Measurements from ENCODE around the gene DYRK2. TPM values are rescaled to one million over a fixed set of nuclear protein-coding genes. Genes with fewer than 3 reads are reported as not detected.

DYRK2 gene
- polyA plus RNA-seq (2013, experiment 1 of 2): 17.7 TPM
- polyA plus RNA-seq (2013, experiment 2 of 2): 18.5 TPM

DNA sequence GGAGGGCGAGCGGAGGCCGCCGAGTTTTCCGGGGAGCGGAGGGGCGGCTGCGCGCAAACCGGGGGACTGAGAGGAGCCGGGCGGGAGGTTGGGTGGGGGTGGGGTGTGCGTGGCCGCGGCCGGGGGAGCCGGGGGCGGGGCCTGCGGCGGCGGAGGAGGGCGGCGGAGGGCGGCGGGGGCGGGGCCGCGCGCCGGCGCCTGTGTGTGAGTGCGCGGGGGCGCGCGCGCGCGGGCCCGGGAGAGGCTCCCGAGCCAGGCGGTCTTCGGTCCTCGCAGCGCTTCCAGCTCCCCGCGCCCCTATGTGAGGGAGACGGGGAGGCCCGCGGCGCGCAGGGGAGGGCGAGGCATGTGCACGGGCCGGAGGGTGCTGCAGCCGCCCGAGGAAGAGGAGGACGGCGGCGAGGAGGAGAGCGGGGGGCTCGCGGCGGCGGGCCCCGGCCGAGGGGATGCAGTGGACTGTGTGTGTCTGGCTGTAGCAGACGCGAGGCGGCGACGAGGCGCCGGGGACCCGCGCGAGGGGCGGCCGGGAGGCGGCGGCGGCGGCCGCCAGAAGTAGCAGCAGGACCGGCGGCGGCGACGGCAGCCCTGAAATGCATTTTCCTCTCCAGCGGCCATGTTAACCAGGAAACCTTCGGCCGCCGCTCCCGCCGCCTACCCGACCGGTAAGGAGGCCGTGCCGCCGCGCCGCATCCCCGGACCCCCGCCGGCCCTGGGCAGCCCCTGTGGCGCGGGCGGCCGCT lies at the start of gene DYRK2:
DYRK2 (plus strand) TSS at position 225 of the 740 bp plus-strand sequence; CDS start at position 614, 389 bp downstream.
- Histone ChIP-seq H3K4me1 (ENCODE audit: control insufficient read depth, low read depth, low read length) (no peaks in the 10 kb centered on the region), H3K4me2 (ENCODE audit: low read length) (peak within 1 kb of the TSS; percentile 79), H3K4ac (ENCODE audit: low read depth, low read length) (peak within 1 kb of the TSS; percentile 97), H3K36me3 (ENCODE audit: control insufficient read depth, insufficient read depth, low read length) (no peaks in the 10 kb centered on the region), H4K8ac (ENCODE audit: low read depth, low read length) (peak within 1 kb of the TSS; percentile 91), H3K79me2 (ENCODE audit: control insufficient read depth, insufficient read depth, low read length) (peaks cover 41% of the 10 kb centered on the region), H3K27me3 (ENCODE audit: insufficient read depth, low read length, poor library complexity) (no peaks in the 10 kb centered on the region), H3K23ac (ENCODE audit: low read length) (peak within 1 kb of the TSS; percentile 83), H3K4me3 (ENCODE audit: low read length) (peak within 1 kb of the TSS; percentile 89), H3K27ac (ENCODE audit: low read depth, low read length) (peak within 1 kb of the TSS; percentile 81), H3K9ac (ENCODE audit: low read length) (peak within 1 kb of the TSS; percentile 97), H2BK120ac (ENCODE audit: low read depth, low read length) (peak within 1 kb of the TSS; percentile 52), H2BK15ac (replicated peaks; ENCODE audit: low read depth) (no peak within 1 kb of the TSS), H2AK5ac (ENCODE audit: low read length) (no peak within 1 kb of the TSS), H3K18ac (ENCODE audit: low read length) (peak within 1 kb of the TSS; percentile 65), H4K5ac (ENCODE audit: low read length) (no peak within 1 kb of the TSS), H2BK5ac (ENCODE audit: low read length) (peak within 1 kb of the TSS; percentile 87), H3K56ac (ENCODE audit: low read length) (peak within 1 kb of the TSS; percentile 97), H3K79me1 (ENCODE audit: low read length) (peaks cover 2% of the 10 kb centered on the region)
- WGBS (ENCODE audit: extremely low coverage, insufficient coverage, low lambda C conversion rate): no CpG with 5 or more reads among the region's 109 CpGs
- DNase-seq: peak; percentile 84

GRCh38 chr12:67599691-67600090 lies 48.9 kb upstream of the DYRK2 start:
- H3K79me1 ChIP-seq (ENCODE audit: low read length): no peaks in the 10 kb centered on the region
- no peaks in the 10 kb centered on the region for H3K4me1 ChIP-seq (ENCODE audit: control insufficient read depth, low read depth, low read length)
- no peaks in the 10 kb centered on the region for H3K79me2 ChIP-seq (ENCODE audit: control insufficient read depth, insufficient read depth, low read length)
- H2BK15ac ChIP-seq (replicated peaks; ENCODE audit: low read depth): no peak overlapping the region
- H2BK120ac ChIP-seq (ENCODE audit: low read depth, low read length): no peak overlapping the region
- H3K23ac ChIP-seq (ENCODE audit: low read length): no peak overlapping the region
- H4K5ac ChIP-seq (ENCODE audit: low read length): no peak overlapping the region
- no peaks in the 10 kb centered on the region for H3K36me3 ChIP-seq (ENCODE audit: control insufficient read depth, insufficient read depth, low read length)
- H4K8ac ChIP-seq (ENCODE audit: low read depth, low read length): no peak overlapping the region
- H3K4ac ChIP-seq (ENCODE audit: low read depth, low read length): no peak overlapping the region
- H3K4me2 ChIP-seq (ENCODE audit: low read length): no peak overlapping the region
- H3K18ac ChIP-seq (ENCODE audit: low read length): no peak overlapping the region
- WGBS (ENCODE audit: extremely low coverage, insufficient coverage, low lambda C conversion rate): no CpG with 5 or more reads among the region's 6 CpGs
- no peak overlapping the region for H3K56ac ChIP-seq (ENCODE audit: low read length)
- H3K9ac ChIP-seq (ENCODE audit: low read length): no peak overlapping the region
- H3K27ac ChIP-seq (ENCODE audit: low read depth, low read length): no peak overlapping the region
- no peak overlapping the region for H2AK5ac ChIP-seq (ENCODE audit: low read length)
- no peak overlapping the region for H2BK5ac ChIP-seq (ENCODE audit: low read length)
- DNase-seq: no peak
- H3K27me3 ChIP-seq (ENCODE audit: insufficient read depth, low read length, poor library complexity): no peaks in the 10 kb centered on the region
- no peak overlapping the region for H3K4me3 ChIP-seq (ENCODE audit: low read length)

DNA sequence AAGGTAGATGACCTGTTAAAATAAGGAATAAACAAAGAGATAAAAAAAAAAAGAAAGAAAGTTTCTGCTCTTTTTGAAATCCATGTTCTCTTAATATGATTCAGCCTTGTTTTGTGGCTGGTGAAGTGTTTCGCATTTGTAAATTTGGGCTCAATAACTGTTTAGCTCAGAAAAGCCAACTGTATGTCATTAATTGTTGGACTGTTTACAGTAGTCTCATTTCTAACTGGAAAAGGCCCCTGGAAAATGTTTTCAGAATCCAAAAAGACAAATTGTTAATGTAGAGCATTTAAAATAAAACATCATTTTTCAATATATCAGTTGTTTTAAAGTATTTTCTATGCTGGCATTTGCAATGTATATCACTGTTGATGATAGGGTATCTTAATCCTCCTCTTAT lies 47.4 kb upstream of the DYRK2 start:
- no peak overlapping the region for H4K8ac ChIP-seq (ENCODE audit: low read depth, low read length)
- no peak overlapping the region for H3K23ac ChIP-seq (ENCODE audit: low read length)
- no peaks in the 10 kb centered on the region for H3K4me1 ChIP-seq (ENCODE audit: control insufficient read depth, low read depth, low read length)
- no peak overlapping the region for H3K9ac ChIP-seq (ENCODE audit: low read length)
- H3K4ac ChIP-seq (ENCODE audit: low read depth, low read length): no peak overlapping the region
- H3K79me2 ChIP-seq (ENCODE audit: control insufficient read depth, insufficient read depth, low read length): no peaks in the 10 kb centered on the region
- H2BK5ac ChIP-seq (ENCODE audit: low read length): no peak overlapping the region
- no peak for DNase-seq
- no peak overlapping the region for H3K4me3 ChIP-seq (ENCODE audit: low read length)
- H2BK120ac ChIP-seq (ENCODE audit: low read depth, low read length): no peak overlapping the region
- no peaks in the 10 kb centered on the region for H3K27me3 ChIP-seq (ENCODE audit: insufficient read depth, low read length, poor library complexity)
- no peaks in the 10 kb centered on the region for H3K36me3 ChIP-seq (ENCODE audit: control insufficient read depth, insufficient read depth, low read length)
- H3K56ac ChIP-seq (ENCODE audit: low read length): no peak overlapping the region
- no peak overlapping the region for H3K27ac ChIP-seq (ENCODE audit: low read depth, low read length)
- WGBS (ENCODE audit: extremely low coverage, insufficient coverage, low lambda C conversion rate): no CpG with 5 or more reads among the region's 1 CpG
- no peaks in the 10 kb centered on the region for H3K79me1 ChIP-seq (ENCODE audit: low read length)
- H3K4me2 ChIP-seq (ENCODE audit: low read length): no peak overlapping the region
- H4K5ac ChIP-seq (ENCODE audit: low read length): no peak overlapping the region
- H2AK5ac ChIP-seq (ENCODE audit: low read length): no peak overlapping the region
- H2BK15ac ChIP-seq (replicated peaks; ENCODE audit: low read depth): no peak overlapping the region
- H3K18ac ChIP-seq (ENCODE audit: low read length): no peak overlapping the region

DNA sequence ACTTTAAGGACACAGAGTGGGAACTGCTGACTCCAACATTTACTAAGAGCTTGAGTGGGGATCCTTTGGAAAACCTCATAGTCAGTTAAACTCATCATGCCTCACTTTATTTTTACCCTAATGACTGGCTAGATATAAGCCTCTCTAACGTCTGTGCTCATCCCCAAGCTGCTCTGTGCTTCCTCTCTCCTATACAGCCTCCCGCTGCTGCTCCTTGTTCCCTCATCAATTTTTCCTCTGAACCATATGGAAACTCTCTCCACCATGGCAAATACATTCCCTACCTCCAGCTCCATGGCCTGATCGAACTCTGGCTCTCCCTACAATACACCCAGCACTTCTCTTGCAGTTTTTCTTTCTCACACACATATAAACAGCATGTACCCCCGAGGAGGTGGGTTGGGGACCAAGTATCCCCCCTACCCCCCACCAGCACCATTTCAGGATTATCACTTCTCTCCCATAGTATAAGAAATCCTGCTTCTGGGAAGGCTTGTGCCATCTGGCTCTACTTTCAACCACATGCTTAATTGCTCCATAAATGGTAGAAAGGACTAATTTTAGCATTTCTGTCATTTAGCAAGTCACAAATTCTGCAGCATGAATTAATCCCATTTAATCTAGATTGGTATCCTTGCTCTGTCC lies 39.2 kb upstream of the DYRK2 start:
- H3K27ac ChIP-seq (ENCODE audit: low read depth, low read length): no peak overlapping the region
- no peak overlapping the region for H4K8ac ChIP-seq (ENCODE audit: low read depth, low read length)
- no CpG with 5 or more reads among the region's 4 CpGs for WGBS (ENCODE audit: extremely low coverage, insufficient coverage, low lambda C conversion rate)
- no peaks in the 10 kb centered on the region for H3K79me1 ChIP-seq (ENCODE audit: low read length)
- no peak overlapping the region for H3K4me2 ChIP-seq (ENCODE audit: low read length)
- no peak overlapping the region for H4K5ac ChIP-seq (ENCODE audit: low read length)
- H3K4me3 ChIP-seq (ENCODE audit: low read length): no peak overlapping the region
- no peak overlapping the region for H2AK5ac ChIP-seq (ENCODE audit: low read length)
- H3K4ac ChIP-seq (ENCODE audit: low read depth, low read length): no peak overlapping the region
- H3K23ac ChIP-seq (ENCODE audit: low read length): no peak overlapping the region
- no peaks in the 10 kb centered on the region for H3K4me1 ChIP-seq (ENCODE audit: control insufficient read depth, low read depth, low read length)
- no peaks in the 10 kb centered on the region for H3K79me2 ChIP-seq (ENCODE audit: control insufficient read depth, insufficient read depth, low read length)
- no peak overlapping the region for H2BK5ac ChIP-seq (ENCODE audit: low read length)
- DNase-seq: no peak
- H3K18ac ChIP-seq (ENCODE audit: low read length): no peak overlapping the region
- no peaks in the 10 kb centered on the region for H3K27me3 ChIP-seq (ENCODE audit: insufficient read depth, low read length, poor library complexity)
- no peaks in the 10 kb centered on the region for H3K36me3 ChIP-seq (ENCODE audit: control insufficient read depth, insufficient read depth, low read length)
- H3K56ac ChIP-seq (ENCODE audit: low read length): no peak overlapping the region
- H2BK15ac ChIP-seq (replicated peaks; ENCODE audit: low read depth): no peak overlapping the region
- no peak overlapping the region for H2BK120ac ChIP-seq (ENCODE audit: low read depth, low read length)
- no peak overlapping the region for H3K9ac ChIP-seq (ENCODE audit: low read length)

DNA sequence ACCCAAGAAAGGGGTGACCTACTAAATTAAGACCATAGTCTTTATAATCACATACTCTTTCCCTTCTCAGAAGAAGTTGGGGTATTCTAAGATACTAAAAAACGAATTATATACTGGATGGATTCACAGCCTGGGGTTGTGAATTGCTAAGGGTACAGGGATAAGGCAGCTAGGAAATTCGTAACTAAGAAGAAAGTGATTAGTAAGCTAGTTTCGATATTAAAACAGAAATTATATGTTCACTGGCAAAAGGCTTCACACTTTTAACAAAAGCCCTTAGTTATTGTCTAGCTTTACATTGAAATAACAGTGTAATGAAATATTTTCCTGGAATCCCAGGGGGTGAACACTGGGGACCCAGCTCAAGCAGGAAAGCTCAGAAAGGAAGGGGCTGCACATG lies 35.5 kb upstream of the DYRK2 start:
- Histone ChIP-seq H2BK120ac (ENCODE audit: low read depth, low read length) (no peak overlapping the region), H3K79me2 (ENCODE audit: control insufficient read depth, insufficient read depth, low read length) (no peaks in the 10 kb centered on the region), H3K9ac (ENCODE audit: low read length) (no peak overlapping the region), H2AK5ac (ENCODE audit: low read length) (no peak overlapping the region), H3K23ac (ENCODE audit: low read length) (no peak overlapping the region), H4K8ac (ENCODE audit: low read depth, low read length) (no peak overlapping the region), H3K36me3 (ENCODE audit: control insufficient read depth, insufficient read depth, low read length) (no peaks in the 10 kb centered on the region), H3K79me1 (ENCODE audit: low read length) (no peaks in the 10 kb centered on the region), H3K27me3 (ENCODE audit: insufficient read depth, low read length, poor library complexity) (no peaks in the 10 kb centered on the region), H3K4me2 (ENCODE audit: low read length) (no peak overlapping the region), H3K4ac (ENCODE audit: low read depth, low read length) (no peak overlapping the region), H3K4me1 (ENCODE audit: control insufficient read depth, low read depth, low read length) (no peaks in the 10 kb centered on the region), H3K27ac (ENCODE audit: low read depth, low read length) (no peak overlapping the region), H4K5ac (ENCODE audit: low read length) (no peak overlapping the region), H2BK15ac (replicated peaks; ENCODE audit: low read depth) (no peak overlapping the region), H3K4me3 (ENCODE audit: low read length) (no peak overlapping the region), H3K18ac (ENCODE audit: low read length) (no peak overlapping the region), H2BK5ac (ENCODE audit: low read length) (no peak overlapping the region), H3K56ac (ENCODE audit: low read length) (no peak overlapping the region)
- no CpG with 5 or more reads among the region's 3 CpGs for WGBS (ENCODE audit: extremely low coverage, insufficient coverage, low lambda C conversion rate)
- DNase-seq: no peak
